SK-N-MC (cell line): Measurements from ENCODE around the gene SLC7A10.
"Not testable (repeated sequence)": the region's sequence is repeated elsewhere in the genome, so short reads cannot be mapped to it uniquely, and the experiment has no call there.

Experiments used
- DNase-seq: peaks from one replicate; pipeline ENCODE4 v3.0.0-alpha.2; 2011; ENCODE audit warnings: low read depth, low spot score
- H3K27ac ChIP-seq: fragments of 200-600 bp; sonication (generic); 2 replicates; pipeline ENCODE4 v1.5.1; 2016; ENCODE audit warnings: mixed run types
- H3K36me3 ChIP-seq: fragments of 200-600 bp; sonication (generic); 2 replicates; pipeline ENCODE4 v1.6.1; 2017; ENCODE audit warnings: antibody characterized with exemption, low read length, mixed read lengths; ENCODE audit not compliant: insufficient read depth
- H3K4me3 ChIP-seq: fragments of 200-600 bp; sonication (generic); 2 replicates; pipeline ENCODE4 v1.5.1; 2016
- H3K9ac ChIP-seq: fragments of 200-600 bp; sonication (generic); 2 replicates; pipeline ENCODE4 v1.8.0; 2017; ENCODE audit warnings: mixed run types, mixed read lengths; ENCODE audit not compliant: insufficient read length
- H3K9me3 ChIP-seq: fragments of 200-600 bp; sonication (generic); 2 replicates; pipeline ENCODE4 v1.6.1; 2017; ENCODE audit warnings: low read depth, mild to moderate bottlenecking, antibody characterized with exemption, low read length, moderate library complexity, mixed read lengths
- EZH2 ChIP-seq: fragments of 200-600 bp; sonication (generic); IDR thresholded peaks from one replicate; pipeline ENCODE4 v1.6.1; 2017; ENCODE audit warnings: antibody characterized with exemption
- FOXP2 ChIP-seq: optimal IDR thresholded peaks from 2 replicates; pipeline ENCODE3; 2011; ENCODE audit warnings: mild to moderate bottlenecking, moderate library complexity; ENCODE audit not compliant: insufficient read depth; ENCODE audit errors: extremely low read length, control extremely low read depth
- POLR2AphosphoS5 ChIP-seq: IDR thresholded peaks from 2 replicates; pipeline ENCODE4 v1.6.1; 2012; ENCODE audit warnings: mild to moderate bottlenecking, low read depth, low read length, borderline replicate concordance

The SLC7A10 gene

DNA sequence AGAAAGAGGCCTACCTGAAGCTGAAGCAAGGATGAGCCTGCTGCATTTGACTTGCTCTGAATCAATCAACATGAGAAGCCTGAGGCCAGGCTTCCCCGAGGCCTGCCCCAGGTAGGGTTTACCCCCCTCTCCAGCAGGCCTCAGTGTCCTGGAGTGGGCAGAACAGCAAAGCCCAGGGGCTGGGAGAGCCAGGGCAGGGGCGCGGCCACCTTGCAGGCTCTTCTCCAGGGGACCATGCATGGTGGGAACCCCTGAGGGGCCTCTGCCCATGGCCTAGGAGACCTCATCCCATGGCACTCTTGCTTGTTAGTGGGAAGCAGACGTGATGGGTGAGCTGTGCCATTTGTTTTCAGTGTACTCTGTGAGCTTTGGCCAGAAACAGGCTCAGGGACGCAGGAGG lies 51.5 kb downstream of the SLC7A10 start:
- TF ChIP-seq EZH2: no peak
- TF ChIP-seq POLR2AphosphoS5: no peak
- TF ChIP-seq FOXP2: no peak
- DNase-seq: no peak
- Histone ChIP-seq H3K27ac (no peak overlapping the region), H3K9me3 (no peaks in the 10 kb centered on the region), H3K36me3 (no peaks in the 10 kb centered on the region), H3K4me3 (no peak overlapping the region), H3K9ac (no peak overlapping the region)

DNA sequence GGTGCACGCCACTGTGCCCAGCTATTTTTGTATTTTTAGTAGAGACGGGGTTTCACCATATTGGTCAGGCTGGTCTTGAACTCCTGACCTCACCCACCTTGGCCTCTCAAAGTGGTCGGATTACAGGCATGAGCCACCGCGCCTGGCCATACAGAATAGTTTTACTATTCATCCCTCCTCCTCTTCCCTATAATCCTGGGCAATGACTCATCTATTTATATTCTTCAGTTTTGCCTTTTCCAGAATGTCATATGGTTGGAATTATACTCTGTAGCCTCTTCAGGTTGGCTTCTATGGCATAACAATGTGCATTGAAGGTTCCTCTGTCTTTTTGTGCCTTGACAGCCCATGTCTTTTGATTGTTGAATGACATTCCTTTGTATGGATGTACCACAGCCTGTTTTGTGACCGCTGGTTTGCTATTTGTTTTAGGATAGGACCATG lies 53.7 kb downstream of the SLC7A10 start:
- no peak overlapping the region for H3K9ac ChIP-seq
- H3K4me3 ChIP-seq: no peak overlapping the region
- H3K27ac ChIP-seq: no peak overlapping the region
- no peaks in the 10 kb centered on the region for H3K36me3 ChIP-seq
- no peak for DNase-seq
- TF ChIP-seq FOXP2 (no peak), POLR2AphosphoS5 (no peak)
- 0 out of 2 replicates have a peak, but pooled peaks cover 3% of the 10 kb centered on the region for H3K9me3 ChIP-seq

DNA sequence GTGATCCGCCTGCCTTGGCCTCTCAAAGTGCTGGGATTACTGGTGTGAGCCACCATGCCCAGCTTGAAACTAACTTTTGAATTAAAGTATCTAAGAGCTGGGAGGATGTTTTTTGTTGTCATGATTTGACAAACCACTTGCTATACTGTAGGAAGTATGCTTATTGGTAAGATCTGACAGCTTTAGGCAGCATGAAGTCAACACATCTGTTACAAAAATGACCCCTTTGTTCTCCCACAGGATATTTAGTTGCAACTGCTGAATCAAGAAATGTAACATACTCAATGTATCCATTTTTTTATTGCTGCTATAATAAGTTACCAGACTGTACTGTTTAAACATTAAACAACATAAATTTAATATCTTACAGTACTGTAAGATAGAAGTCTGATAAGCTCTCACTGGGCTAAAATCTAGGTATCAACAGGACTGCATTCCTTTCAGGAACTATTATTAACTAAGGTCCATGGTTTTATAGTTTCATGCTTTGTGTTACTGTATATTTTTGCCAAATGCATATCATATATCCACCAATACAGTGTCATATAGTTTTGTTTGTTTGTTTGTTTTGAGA lies 54.3 kb downstream of the SLC7A10 start:
- Histone ChIP-seq H3K36me3 (no peaks in the 10 kb centered on the region), H3K9me3 (0 out of 2 replicates have a peak, but pooled peaks cover 3% of the 10 kb centered on the region), H3K9ac (no peak overlapping the region), H3K4me3 (no peak overlapping the region), H3K27ac (no peak overlapping the region)
- no peak for DNase-seq
- TF ChIP-seq EZH2 (no peak), FOXP2 (no peak), POLR2AphosphoS5 (no peak)

DNA sequence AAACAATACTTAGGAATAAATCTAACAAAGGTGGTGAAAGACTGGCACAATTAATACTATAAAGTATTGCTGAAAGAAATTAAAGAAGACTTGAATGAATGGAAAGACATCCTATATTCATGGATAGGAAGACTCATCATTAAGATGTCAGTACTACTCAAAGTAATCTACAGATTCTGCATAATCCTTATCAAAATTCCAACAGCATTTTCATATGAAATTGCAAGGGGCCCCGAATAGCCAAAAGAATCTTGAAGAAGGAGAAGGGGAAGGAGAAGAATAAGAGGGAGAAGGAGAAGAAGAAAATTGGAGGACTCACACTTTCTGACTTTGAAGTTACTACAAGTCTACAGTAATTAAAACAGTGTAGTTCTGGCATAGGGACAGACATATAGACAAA lies 57.1 kb downstream of the SLC7A10 start:
- Histone ChIP-seq H3K36me3 (no peaks in the 10 kb centered on the region), H3K9ac (no peak overlapping the region), H3K9me3 (0 out of 2 replicates have a peak, but pooled peaks cover 3% of the 10 kb centered on the region), H3K4me3 (no peak overlapping the region), H3K27ac (no peak overlapping the region)
- TF ChIP-seq POLR2AphosphoS5 (no peak), EZH2 (no peak), FOXP2 (no peak)
- no peak for DNase-seq

DNA sequence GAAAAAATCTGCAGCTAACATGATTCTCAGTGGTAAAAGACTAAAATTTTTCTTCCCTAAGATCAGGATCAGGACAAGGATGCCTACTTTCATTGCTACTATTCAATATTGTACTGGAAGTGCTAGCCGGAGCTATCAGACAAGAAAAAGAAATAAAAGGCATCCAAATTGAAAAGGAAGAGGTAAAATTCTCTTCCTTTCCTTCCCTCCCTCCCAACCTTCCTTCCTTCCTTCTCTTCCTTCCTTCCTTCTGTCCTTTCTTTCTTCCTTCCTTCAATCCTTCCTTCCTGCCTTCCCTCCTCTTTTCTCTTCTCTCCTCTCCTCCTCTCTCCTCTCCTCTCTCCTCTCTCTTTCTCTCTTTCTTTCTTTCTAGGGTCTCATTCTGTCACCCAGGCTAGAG lies 58.2 kb downstream of the SLC7A10 start:
- H3K9me3 ChIP-seq: 0 out of 2 replicates have a peak, but pooled peaks cover 3% of the 10 kb centered on the region
- no peak overlapping the region for H3K27ac ChIP-seq
- no peaks in the 10 kb centered on the region for H3K36me3 ChIP-seq
- no peak for TF ChIP-seq EZH2
- TF ChIP-seq FOXP2: no peak
- TF ChIP-seq POLR2AphosphoS5: no peak
- H3K9ac ChIP-seq: no peak overlapping the region
- no peak overlapping the region for H3K4me3 ChIP-seq
- no peak for DNase-seq

DNA sequence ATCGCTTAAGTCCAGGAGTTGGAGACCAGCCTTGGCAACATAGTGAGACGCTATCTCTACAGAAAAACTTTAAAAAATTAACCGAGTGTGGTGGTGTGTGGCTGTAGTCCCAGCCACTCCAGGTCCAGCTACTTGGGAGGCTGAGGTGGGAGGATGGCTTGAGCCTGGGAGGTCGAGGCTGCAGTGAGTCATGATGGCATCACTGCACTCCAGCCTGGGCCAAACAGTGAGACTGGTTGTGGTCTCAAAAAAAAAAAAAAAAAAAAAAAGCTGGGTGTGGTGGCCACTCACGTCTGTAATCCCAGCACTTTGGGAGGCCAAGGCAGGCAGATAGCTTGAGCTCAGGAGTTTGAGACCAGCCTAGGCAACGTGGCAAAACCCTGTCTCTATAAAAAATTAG lies 59.6 kb downstream of the SLC7A10 start:
- H3K9me3 ChIP-seq, H3K36me3 ChIP-seq, H3K27ac ChIP-seq, H3K9ac ChIP-seq, H3K4me3 ChIP-seq, DNase-seq: not testable (repeated sequence)

DNA sequence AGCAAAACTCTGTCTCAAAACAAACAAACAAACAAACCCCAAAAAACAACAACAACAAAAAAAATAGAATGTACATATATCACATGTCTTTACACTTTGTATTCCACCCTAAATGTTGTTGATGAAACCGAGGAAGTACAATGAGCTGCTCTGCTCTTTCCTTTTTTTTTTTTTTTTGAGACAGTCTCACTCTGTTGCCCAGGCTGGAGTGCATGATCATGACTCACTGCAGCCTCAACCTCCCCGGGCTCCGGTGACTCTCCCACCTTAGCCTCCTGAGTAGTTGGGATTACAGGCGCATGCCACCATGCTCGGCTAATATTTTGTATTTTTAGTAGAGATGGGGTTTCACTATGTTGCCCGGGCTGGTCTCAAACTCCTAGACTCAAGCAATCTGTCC lies 62.2 kb downstream of the SLC7A10 start:
- H3K9ac ChIP-seq: no peak overlapping the region
- no peak for DNase-seq
- no peak overlapping the region for H3K4me3 ChIP-seq
- H3K27ac ChIP-seq: no peak overlapping the region
- H3K9me3 ChIP-seq: 0 out of 2 replicates have a peak, but pooled peaks cover 2% of the 10 kb centered on the region
- no peak for TF ChIP-seq POLR2AphosphoS5
- no peak for TF ChIP-seq EZH2
- TF ChIP-seq FOXP2: no peak
- H3K36me3 ChIP-seq: no peaks in the 10 kb centered on the region

DNA sequence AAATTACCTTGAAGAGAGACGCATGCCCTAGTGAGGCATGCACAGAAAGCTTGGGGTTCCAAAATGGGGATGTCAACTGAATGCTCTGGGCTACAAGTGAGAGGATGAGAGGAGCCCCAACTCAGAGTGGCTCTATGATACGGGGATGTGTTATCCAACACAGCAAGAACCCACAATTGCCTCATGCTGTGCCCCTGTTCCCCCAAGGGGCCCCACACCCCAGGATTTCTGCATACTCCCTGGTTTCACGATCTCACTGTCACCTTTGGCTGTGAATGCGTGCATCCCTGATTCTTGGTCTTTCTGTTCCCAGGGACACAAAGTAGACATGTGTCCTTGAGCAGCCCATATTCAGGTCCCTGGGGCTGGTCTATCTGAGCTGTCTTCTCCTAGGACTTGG lies 64.4 kb downstream of the SLC7A10 start:
- Histone ChIP-seq H3K36me3 (no peaks in the 10 kb centered on the region), H3K9ac (no peak overlapping the region), H3K27ac (no peak overlapping the region), H3K4me3 (no peak overlapping the region), H3K9me3 (no peaks in the 10 kb centered on the region)
- no peak for TF ChIP-seq EZH2
- no peak for TF ChIP-seq POLR2AphosphoS5
- no peak for TF ChIP-seq FOXP2
- DNase-seq: no peak

DNA sequence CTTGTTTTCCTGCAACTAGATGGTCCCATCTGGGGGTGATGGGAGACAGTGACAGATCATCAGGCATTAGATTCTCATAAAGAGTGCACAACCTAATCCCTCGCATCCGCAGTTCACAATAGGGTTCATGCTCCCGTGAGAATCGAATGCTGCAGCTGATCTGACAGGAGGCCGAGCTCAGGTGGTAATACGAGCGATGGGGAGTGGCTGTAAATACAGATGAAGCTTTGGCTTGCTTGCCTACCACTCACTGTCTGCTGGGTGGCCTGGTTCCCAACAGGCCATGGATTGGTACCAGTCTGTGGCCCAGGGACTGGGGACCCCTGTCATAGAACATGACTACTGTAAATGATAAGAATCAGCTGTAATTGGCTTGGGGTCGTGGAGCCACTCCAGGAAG lies 65.8 kb downstream of the SLC7A10 start:
- Histone ChIP-seq H3K9me3 (no peaks in the 10 kb centered on the region), H3K36me3 (no peaks in the 10 kb centered on the region), H3K27ac (no peak overlapping the region), H3K4me3 (no peak overlapping the region), H3K9ac (no peak overlapping the region)
- no peak for DNase-seq
- TF ChIP-seq EZH2 (no peak), FOXP2 (no peak), POLR2AphosphoS5 (no peak)

DNA sequence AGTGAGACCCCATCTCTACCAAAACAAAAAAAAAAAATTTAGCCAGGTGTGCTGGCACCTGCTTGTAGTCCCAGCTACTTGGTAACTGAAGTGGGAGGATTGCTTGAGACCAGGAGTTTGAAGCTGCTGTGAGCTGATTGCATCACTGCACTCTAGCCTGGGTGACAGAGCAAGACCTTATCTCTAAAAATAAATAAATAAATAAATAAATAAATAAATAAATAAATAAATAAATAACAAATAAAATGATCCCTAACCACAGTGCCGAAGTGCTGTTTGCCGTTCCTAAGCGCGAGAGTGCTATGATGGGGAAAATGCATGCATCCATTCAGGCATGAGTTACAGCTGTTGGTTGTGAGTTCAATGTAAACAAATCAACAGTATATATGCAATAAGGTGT lies 66.5 kb downstream of the SLC7A10 start:
- H3K4me3 ChIP-seq: no peak overlapping the region
- TF ChIP-seq POLR2AphosphoS5 (no peak), FOXP2 (no peak), EZH2 (no peak)
- H3K9ac ChIP-seq: no peak overlapping the region
- DNase-seq: no peak
- H3K9me3 ChIP-seq: no peaks in the 10 kb centered on the region
- no peak overlapping the region for H3K27ac ChIP-seq
- H3K36me3 ChIP-seq: no peaks in the 10 kb centered on the region
